MM.1S (cell line): ENCODE results near the gene OSMR.

ENCODE experiments used
- DNase-seq: peaks from one replicate; pipeline ENCODE4 v3.0.0-alpha.2; 2015
- H2AFZ ChIP-seq: fragments of 300-600 bp; sonication (generic); 2 replicates; pipeline ENCODE4 v1.6.0; 2016; ENCODE audit warnings: antibody characterized with exemption, low read length
- H3F3A ChIP-seq: fragments of 300-600 bp; sonication (generic); 2 replicates; pipeline ENCODE4 v1.6.1; 2016; ENCODE audit warnings: mild to moderate bottlenecking, antibody characterized with exemption, low read length, moderate library complexity, mixed read lengths; ENCODE audit not compliant: insufficient read depth
- H3K27ac ChIP-seq: fragments of 300-600 bp; sonication (generic); 2 replicates; pipeline ENCODE4 v1.5.1; 2016; ENCODE audit warnings: mild to moderate bottlenecking, low read length
- H3K27me3 ChIP-seq: fragments of 300-600 bp; sonication (generic); replicated peaks from 2 replicates; pipeline ENCODE4 v1.6.0; 2016; ENCODE audit warnings: low read length; ENCODE audit not compliant: insufficient read depth
- H3K36me3 ChIP-seq: fragments of 300-600 bp; sonication (generic); replicated peaks from 2 replicates; pipeline ENCODE4 v1.6.1; 2016; ENCODE audit warnings: mild to moderate bottlenecking, low read length, mixed read lengths; ENCODE audit not compliant: insufficient read depth
- H3K4me1 ChIP-seq: fragments of 300-600 bp; sonication (generic); 2 replicates; pipeline ENCODE4 v1.6.1; 2016; ENCODE audit warnings: low read length, mixed read lengths
- H3K4me2 ChIP-seq: fragments of 300-600 bp; sonication (generic); 2 replicates; pipeline ENCODE4 v1.6.0; 2016; ENCODE audit warnings: low read depth, low read length
- H3K4me3 ChIP-seq: fragments of 300-600 bp; sonication (generic); 2 replicates; pipeline ENCODE4 v1.5.1; 2016; ENCODE audit warnings: low read length, mixed read lengths
- H3K79me2 ChIP-seq: fragments of 300-600 bp; sonication (generic); 2 replicates; pipeline ENCODE4 v1.6.1; 2016; ENCODE audit warnings: mixed run types, low read length, mixed read lengths
- H3K9ac ChIP-seq: fragments of 300-600 bp; sonication (generic); 2 replicates; pipeline ENCODE4 v1.6.1; 2016; ENCODE audit warnings: low read length, mixed read lengths
- H3K9me2 ChIP-seq: fragments of 300-600 bp; sonication (generic); replicated peaks from 2 replicates; pipeline ENCODE4 v1.6.1; 2016; ENCODE audit warnings: mild to moderate bottlenecking, low read length, mixed read lengths; ENCODE audit not compliant: insufficient read depth
- H3K9me3 ChIP-seq: fragments of 300-600 bp; sonication (generic); replicated peaks from 2 replicates; pipeline ENCODE4 v1.6.1; 2016; ENCODE audit warnings: mild to moderate bottlenecking, low read length, mixed read lengths; ENCODE audit not compliant: insufficient read depth
- H4K20me1 ChIP-seq: fragments of 300-600 bp; sonication (generic); 2 replicates; pipeline ENCODE4 v1.6.1; 2016; ENCODE audit warnings: mild to moderate bottlenecking, low read length, moderate library complexity, mixed read lengths; ENCODE audit not compliant: insufficient read depth
- EZH2 ChIP-seq: fragments of 300-600 bp; sonication (generic); optimal IDR thresholded peaks from 2 replicates; pipeline ENCODE3; 2017; ENCODE audit warnings: low read depth, mild to moderate bottlenecking, antibody characterized with exemption, low read length, mixed read lengths
- EZH2phosphoT487 ChIP-seq: fragments of 300-600 bp; sonication (generic); IDR thresholded peaks from 2 replicates; pipeline ENCODE4 v1.6.1; 2018; ENCODE audit warnings: antibody characterized with exemption, low read length
- TF ChIP-seq, protein P1 (sequence below): fragments of 300-600 bp; sonication (generic); IDR thresholded peaks from 2 replicates; pipeline ENCODE4 v1.5.1; 2016; ENCODE audit warnings: antibody characterized with exemption, low read length, mixed read lengths

OSMR gene

DNA sequence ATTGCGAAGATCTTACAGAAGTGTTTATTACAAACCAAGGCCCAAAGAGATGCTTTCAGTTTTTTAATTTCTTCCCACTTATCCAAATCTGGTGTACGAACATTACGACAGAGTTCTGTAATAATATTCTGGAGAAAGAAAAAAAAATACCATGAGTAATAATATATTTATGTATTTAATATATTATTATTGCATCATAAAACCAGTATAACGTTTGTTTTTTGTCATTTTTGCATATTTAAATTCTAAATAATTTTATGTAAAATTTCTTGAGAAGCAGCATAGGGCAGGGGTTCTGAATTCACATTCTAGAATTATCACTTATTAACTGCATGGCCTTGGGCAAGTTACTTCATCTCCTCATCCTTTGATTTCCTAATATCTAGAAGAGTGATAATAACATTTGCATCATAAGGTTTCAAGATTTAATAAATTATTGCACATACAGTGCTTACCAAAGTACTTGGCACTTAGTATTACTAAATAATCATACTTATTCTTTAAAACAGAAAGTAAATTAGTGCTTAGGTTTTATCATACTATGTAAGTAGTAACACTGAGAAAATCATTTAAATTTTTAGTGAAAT, 107.7 kb downstream of the OSMR start:
- peaks cover 22% of the 10 kb centered on the region for H3K36me3 ChIP-seq
- no peaks in the 10 kb centered on the region for H4K20me1 ChIP-seq

DNA sequence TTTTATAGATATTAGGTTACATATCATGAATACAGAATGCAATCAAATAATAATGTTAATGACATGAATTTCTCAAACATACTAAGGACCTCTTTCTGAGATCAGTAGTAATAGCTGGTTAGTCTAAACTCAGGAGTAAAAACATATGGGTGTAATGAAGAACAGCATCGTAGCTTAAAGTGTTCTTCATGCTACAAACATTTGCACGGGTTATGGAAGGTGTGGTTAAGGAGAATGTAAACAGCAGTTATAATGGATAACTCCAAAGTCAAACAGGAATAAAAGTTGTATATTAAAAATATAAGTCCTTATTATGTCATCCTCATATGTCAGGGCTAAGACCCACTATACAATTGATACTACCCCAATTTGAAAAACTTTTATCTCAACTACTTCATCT, 115.9 kb downstream of the OSMR start:
- DNase-seq: no peak
- H3K4me2 ChIP-seq: no peak overlapping the region
- no peaks in the 10 kb centered on the region for H3K79me2 ChIP-seq
- no peak overlapping the region for H2AFZ ChIP-seq
- no peaks in the 10 kb centered on the region for H3K27me3 ChIP-seq
- no peak overlapping the region for H3K4me3 ChIP-seq
- TF ChIP-seq, protein P1, sequence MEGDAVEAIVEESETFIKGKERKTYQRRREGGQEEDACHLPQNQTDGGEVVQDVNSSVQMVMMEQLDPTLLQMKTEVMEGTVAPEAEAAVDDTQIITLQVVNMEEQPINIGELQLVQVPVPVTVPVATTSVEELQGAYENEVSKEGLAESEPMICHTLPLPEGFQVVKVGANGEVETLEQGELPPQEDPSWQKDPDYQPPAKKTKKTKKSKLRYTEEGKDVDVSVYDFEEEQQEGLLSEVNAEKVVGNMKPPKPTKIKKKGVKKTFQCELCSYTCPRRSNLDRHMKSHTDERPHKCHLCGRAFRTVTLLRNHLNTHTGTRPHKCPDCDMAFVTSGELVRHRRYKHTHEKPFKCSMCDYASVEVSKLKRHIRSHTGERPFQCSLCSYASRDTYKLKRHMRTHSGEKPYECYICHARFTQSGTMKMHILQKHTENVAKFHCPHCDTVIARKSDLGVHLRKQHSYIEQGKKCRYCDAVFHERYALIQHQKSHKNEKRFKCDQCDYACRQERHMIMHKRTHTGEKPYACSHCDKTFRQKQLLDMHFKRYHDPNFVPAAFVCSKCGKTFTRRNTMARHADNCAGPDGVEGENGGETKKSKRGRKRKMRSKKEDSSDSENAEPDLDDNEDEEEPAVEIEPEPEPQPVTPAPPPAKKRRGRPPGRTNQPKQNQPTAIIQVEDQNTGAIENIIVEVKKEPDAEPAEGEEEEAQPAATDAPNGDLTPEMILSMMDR: no peak
- TF ChIP-seq EZH2: no peak
- TF ChIP-seq EZH2phosphoT487: no peak
- no peaks in the 10 kb centered on the region for H3K9me3 ChIP-seq
- H4K20me1 ChIP-seq: no peaks in the 10 kb centered on the region
- H3K36me3 ChIP-seq: no peaks in the 10 kb centered on the region; the same call in 1 of the 2 replicates
- H3K4me1 ChIP-seq: no peaks in the 10 kb centered on the region
- H3F3A ChIP-seq: no peaks in the 10 kb centered on the region
- H3K9me2 ChIP-seq: no peaks in the 10 kb centered on the region
- no peak overlapping the region for H3K9ac ChIP-seq
- H3K27ac ChIP-seq: no peak overlapping the region

More for the DNA sequence above, 107.7 kb downstream of the OSMR start:
- Histone ChIP-seq H3K79me2 (no peaks in the 10 kb centered on the region), H3K4me1 (no peaks in the 10 kb centered on the region), H3K9ac (no peak overlapping the region), H3F3A (no peaks in the 10 kb centered on the region), H2AFZ (no peak overlapping the region), H3K27ac (no peak overlapping the region), H3K9me2 (no peaks in the 10 kb centered on the region), H3K27me3 (no peaks in the 10 kb centered on the region), H3K9me3 (no peaks in the 10 kb centered on the region), H3K4me3 (no peak overlapping the region), H3K4me2 (no peak overlapping the region)
- TF ChIP-seq EZH2phosphoT487 (no peak), EZH2 (no peak)
- TF ChIP-seq, protein P1: no peak
- no peak for DNase-seq

DNA sequence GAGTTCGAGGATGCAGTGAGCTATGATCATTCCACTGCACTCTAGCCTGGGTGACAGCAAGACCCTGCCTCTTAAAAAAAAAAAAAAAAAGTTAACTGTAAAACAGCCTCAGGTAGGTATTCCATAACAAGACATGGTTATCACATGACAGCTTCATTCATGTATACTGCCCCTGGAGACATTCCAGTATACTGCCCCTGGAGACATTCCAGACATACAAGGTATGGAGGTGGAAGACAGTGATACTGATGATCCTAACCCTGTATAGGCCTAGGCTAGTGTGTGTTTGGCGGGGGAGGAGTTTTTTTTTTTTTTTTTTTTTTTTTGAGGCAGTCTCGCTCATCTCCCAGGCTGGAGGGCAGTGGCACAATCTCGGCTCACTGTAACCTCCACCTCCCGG, 122.9 kb downstream of the OSMR start:
- H3K9me3 ChIP-seq: no peaks in the 10 kb centered on the region
- no peaks in the 10 kb centered on the region for H4K20me1 ChIP-seq
- H3F3A ChIP-seq: no peaks in the 10 kb centered on the region
- H3K9ac ChIP-seq: no peak overlapping the region
- H3K79me2 ChIP-seq: no peaks in the 10 kb centered on the region
- no peak for TF ChIP-seq EZH2phosphoT487
- TF ChIP-seq, protein P1: no peak
- no peak for TF ChIP-seq EZH2
- H3K4me3 ChIP-seq: no peak overlapping the region
- no peak for DNase-seq
- H3K4me2 ChIP-seq: no peak overlapping the region
- H3K27ac ChIP-seq: no peak overlapping the region
- no peaks in the 10 kb centered on the region for H3K9me2 ChIP-seq
- H3K27me3 ChIP-seq: no peaks in the 10 kb centered on the region
- no peaks in the 10 kb centered on the region for H3K4me1 ChIP-seq
- H3K36me3 ChIP-seq: no peaks in the 10 kb centered on the region; the same call in 1 of the 2 replicates
- H2AFZ ChIP-seq: no peak overlapping the region
